GM12801 (cell line): ENCODE results near the gene CDH24.

ENCODE experiments used
- CTCF ChIP-seq: IDR thresholded peaks from one replicate; pipeline ENCODE4 v1.5.1; 2011; ENCODE audit warnings: control low read depth; ENCODE audit not compliant: insufficient read length; ENCODE audit errors: extremely low read depth

The CDH24 gene

GRCh38 chr14:23053426-23053825 is 3.9 kb downstream of the CDH24 start:
- no peak for TF ChIP-seq CTCF

GRCh38 chr14:23052671-23053070 is 4.6 kb downstream of the CDH24 start:
- TF ChIP-seq CTCF = no peak

- no peak for TF ChIP-seq CTCF
Observed at GRCh38 chr14:23052182-23052623, 5.1 kb downstream of the CDH24 start.

- TF ChIP-seq CTCF = no peak
Observed at GRCh38 chr14:23051141-23052057, 5.9 kb downstream of the CDH24 start.

GRCh38 chr14:23049011-23049410 is 8.3 kb downstream of the CDH24 start:
- no peak for TF ChIP-seq CTCF

- TF ChIP-seq CTCF = no peak
Observed at GRCh38 chr14:23047751-23048693, 9.3 kb downstream of the CDH24 start.

- TF ChIP-seq CTCF = no peak
Observed at GRCh38 chr14:23047034-23047634, 10.2 kb downstream of the CDH24 start.
